ENCODE measurements around the gene CPM. TPM values are rescaled to one million over a fixed set of nuclear protein-coding genes. Genes with fewer than 3 reads are reported as not detected.
"Not testable (repeated sequence)": the region's sequence is repeated elsewhere in the genome, so short reads cannot be mapped to it uniquely, and the experiment has no call there.

Gene CPM
- total RNA-seq, 2 experiments from 2014 or later: 5.8 to 8.0 TPM

DNA sequence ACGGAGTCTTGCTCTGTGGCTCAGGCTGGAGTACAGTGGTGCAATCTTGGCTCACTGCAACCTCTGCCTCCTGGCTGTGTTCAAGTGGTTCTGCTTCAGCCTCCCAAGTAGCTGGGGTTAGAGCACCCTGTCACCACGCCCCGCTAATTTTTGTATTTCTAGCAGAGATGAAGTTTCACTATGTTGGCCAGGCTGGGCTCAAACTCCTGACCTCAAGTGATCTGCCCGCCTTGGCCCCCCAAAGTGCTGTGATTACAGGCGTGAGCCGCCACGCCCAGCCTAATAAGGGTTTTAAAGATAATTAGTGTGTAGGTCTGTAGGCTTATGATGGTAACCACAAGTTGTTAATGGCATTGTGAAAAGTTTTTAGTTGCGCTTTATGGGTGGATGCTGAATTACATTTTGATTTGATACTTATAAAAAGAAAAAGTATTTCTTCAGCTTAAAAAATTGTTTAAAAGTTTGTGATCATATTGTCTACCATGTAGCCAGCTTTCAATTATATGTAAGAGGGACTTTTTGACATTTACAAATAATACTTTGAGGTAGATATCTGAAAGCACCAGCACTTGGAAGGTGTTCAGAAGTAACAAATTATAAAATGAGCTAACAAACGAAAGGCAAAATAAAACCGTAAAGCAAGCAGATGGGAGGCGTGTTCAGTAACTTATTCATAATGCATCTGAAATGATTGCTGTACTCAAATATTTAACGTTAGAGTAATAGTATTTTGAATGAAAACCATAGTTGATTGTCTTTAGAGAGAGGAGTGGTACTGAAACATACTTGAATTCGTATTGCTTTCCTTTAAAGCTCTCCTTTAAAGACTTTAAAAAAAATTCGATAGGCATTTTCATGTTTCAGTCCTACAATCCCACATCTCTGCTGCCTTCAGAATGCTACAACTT is 87.9 kb downstream of the CPM start:
- H3K4me1 Mint-ChIP-seq: no peaks in the 10 kb centered on the region
- no peaks in the 10 kb centered on the region for H3K9me3 Mint-ChIP-seq
- no peak for DNase-seq
- H3K36me3 Mint-ChIP-seq: peaks cover 21% of the 10 kb centered on the region
- H3K4me3 Mint-ChIP-seq: no peak overlapping the region
- H3K27ac Mint-ChIP-seq: no peak overlapping the region
- no peaks in the 10 kb centered on the region for H3K27me3 Mint-ChIP-seq

DNA sequence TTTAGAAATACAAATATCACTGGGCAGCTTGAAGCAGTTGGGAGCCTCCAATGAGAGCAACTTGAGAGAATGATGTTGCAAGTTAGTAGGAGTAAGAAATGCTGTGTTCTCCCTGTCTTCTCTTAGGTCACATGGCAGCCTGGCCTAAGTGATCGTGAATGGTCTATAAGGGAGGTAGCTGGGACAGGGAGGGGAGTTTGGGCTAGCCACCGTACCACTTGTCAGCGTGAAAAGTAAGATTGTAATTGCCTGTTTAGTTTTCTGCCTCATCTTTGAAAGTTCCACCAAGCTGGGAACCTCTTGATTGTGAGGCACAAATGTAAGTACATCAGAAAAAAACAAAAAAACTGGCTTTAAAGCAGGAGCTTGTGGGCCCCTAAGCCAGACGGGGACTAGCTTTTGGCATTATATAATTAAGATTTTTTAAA is 88.6 kb downstream of the CPM start:
- no peak for DNase-seq
- Mint-ChIP-seq H3K27ac (no peak overlapping the region), H3K9me3 (no peaks in the 10 kb centered on the region), H3K4me3 (no peak overlapping the region), H3K27me3 (no peaks in the 10 kb centered on the region), H3K4me1 (no peaks in the 10 kb centered on the region), H3K36me3 (peaks cover 22% of the 10 kb centered on the region)

DNA sequence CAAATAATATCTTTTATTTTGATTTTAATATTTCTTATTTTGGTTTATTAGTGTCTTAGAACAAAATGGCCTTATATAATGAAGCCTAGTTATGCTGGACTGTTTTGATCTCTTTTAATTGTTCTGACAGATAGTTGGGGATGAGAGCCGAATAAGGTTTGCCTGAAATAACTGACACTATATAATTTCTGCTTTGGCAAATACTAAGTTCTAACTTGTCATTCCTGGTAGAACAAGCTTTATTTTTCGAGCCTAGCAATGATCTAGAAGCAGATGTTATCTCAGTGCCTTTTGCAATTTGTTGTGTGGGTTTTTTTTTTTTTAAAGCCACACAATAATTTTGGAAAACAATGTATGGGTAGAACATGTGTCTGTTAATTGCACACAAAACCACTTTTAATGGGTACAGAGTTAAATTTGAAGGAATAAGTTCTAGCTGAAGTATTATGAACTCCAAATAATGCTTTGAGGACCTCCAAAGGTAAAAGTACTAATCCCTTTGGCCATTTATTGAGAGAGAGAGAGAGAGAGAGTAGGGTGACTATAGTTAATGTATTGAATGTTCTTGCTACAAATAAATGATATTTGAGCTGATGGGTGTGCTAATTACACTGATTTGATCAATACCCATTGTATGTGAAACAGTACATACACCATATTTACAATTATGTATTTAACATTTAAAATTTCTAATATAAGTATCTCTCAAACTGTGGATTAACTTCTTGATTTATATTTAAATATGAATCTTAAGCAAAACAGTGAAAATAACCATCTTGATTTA is 90.0 kb downstream of the CPM start:
- Mint-ChIP-seq H3K27me3 (no peaks in the 10 kb centered on the region), H3K27ac (no peak overlapping the region), H3K36me3 (peaks cover 26% of the 10 kb centered on the region), H3K4me1 (no peaks in the 10 kb centered on the region), H3K9me3 (no peaks in the 10 kb centered on the region), H3K4me3 (no peak overlapping the region)
- DNase-seq: no peak

DNA sequence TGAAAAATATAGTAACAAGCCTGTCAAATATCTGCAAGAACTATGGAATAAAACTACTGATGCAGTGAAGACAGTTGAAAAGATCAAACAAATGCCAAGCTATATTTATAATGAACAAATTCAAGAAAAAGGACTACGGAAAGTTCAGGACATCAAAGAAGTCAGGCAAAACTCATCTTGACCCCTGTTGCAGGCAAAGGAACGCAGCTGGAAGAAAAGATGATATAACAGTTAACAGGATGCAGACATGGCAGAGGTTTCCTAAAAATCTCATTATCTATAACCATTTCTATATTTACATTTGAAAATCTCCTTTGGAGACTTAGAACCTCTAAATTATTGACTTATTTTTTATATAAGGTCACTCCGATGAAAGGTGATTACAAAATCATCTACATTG is 90.8 kb downstream of the CPM start:
- H3K4me3 Mint-ChIP-seq: no peak overlapping the region
- H3K9me3 Mint-ChIP-seq: no peaks in the 10 kb centered on the region
- H3K27me3 Mint-ChIP-seq: no peaks in the 10 kb centered on the region
- peaks cover 28% of the 10 kb centered on the region for H3K36me3 Mint-ChIP-seq
- no peak for DNase-seq
- no peak overlapping the region for H3K27ac Mint-ChIP-seq
- no peaks in the 10 kb centered on the region for H3K4me1 Mint-ChIP-seq

DNA sequence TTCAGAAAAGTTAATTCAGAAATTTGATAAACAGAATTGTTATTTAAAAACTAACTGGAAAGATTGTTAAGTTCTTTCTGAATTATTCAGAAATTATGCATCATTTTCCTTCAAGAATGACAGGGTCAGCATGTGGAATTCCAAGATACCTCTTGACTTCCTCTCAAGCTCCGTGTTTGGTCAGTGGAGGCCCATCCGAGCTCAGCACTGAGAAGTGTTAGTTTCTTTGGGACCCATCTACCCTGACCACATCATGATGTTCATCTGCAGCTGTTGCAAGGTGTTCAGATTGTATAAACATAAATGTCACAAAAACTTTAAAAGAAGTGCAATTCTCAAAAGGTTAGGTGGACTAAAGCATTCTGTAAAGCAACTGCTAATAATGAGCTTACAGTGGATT is 91.3 kb downstream of the CPM start:
- H3K27ac Mint-ChIP-seq: no peak overlapping the region
- H3K27me3 Mint-ChIP-seq: no peaks in the 10 kb centered on the region
- H3K4me1 Mint-ChIP-seq: no peaks in the 10 kb centered on the region
- no peaks in the 10 kb centered on the region for H3K9me3 Mint-ChIP-seq
- no peak for DNase-seq
- no peak overlapping the region for H3K4me3 Mint-ChIP-seq
- H3K36me3 Mint-ChIP-seq: peaks cover 28% of the 10 kb centered on the region

DNA sequence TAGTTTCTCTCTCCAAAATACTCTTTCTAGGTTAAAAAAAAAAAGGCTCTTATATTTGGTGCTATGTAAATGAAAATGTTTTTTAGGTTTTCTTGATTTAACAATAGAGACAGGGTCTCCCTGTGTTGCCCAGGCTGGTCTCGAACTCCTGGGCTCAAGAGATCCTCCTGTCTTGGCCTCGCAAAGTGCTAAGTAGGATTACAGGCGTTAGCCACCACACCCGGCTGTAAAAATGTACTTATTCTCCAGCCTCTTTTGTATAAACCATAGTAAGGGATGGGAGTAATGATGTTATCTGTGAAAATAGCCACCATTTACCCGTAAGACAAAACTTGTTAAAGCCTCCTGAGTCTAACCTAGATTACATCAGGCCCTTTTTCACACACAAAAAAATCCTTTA is 91.8 kb downstream of the CPM start:
- not testable (repeated sequence) for H3K9me3 Mint-ChIP-seq, H3K27me3 Mint-ChIP-seq, H3K27ac Mint-ChIP-seq, H3K4me3 Mint-ChIP-seq, DNase-seq, H3K4me1 Mint-ChIP-seq
- peaks cover 31% of the 10 kb centered on the region for H3K36me3 Mint-ChIP-seq

DNA sequence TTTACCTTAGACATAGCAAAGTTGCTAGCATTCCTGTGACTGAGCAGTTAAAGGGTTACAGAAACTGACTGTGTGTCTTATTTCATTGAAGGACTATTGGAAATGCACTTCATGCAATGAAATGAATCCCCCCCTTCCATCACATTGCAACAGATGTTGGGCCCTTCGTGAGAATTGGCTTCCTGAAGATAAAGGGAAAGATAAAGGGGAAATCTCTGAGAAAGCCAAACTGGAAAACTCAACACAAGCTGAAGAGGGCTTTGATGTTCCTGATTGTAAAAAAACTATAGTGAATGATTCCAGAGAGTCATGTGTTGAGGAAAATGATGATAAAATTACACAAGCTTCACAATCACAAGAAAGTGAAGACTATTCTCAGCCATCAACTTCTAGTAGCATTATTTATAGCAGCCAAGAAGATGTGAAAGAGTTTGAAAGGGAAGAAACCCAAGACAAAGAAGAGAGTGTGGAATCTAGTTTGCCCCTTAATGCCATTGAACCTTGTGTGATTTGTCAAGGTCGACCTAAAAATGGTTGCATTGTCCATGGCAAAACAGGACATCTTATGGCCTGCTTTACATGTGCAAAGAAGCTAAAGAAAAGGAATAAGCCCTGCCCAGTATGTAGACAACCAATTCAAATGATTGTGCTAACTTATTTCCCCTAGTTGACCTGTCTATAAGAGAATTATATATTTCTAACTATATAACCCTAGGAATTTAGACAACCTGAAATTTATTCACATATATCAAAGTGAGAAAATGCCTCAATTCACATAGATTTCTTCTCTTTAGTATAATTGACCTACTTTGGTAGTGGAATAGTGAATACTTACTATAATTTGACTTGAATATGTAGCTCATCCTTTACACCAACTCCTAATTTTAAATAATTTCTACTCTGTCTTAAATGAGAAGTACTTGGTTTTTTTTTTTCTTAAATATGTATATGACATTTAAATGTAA is 93.5 kb downstream of the CPM start:
- Mint-ChIP-seq H3K36me3 (peaks cover 32% of the 10 kb centered on the region), H3K9me3 (no peaks in the 10 kb centered on the region), H3K27ac (no peak overlapping the region), H3K4me3 (no peak overlapping the region), H3K4me1 (peaks cover 1% of the 10 kb centered on the region), H3K27me3 (no peaks in the 10 kb centered on the region)
- no peak for DNase-seq

DNA sequence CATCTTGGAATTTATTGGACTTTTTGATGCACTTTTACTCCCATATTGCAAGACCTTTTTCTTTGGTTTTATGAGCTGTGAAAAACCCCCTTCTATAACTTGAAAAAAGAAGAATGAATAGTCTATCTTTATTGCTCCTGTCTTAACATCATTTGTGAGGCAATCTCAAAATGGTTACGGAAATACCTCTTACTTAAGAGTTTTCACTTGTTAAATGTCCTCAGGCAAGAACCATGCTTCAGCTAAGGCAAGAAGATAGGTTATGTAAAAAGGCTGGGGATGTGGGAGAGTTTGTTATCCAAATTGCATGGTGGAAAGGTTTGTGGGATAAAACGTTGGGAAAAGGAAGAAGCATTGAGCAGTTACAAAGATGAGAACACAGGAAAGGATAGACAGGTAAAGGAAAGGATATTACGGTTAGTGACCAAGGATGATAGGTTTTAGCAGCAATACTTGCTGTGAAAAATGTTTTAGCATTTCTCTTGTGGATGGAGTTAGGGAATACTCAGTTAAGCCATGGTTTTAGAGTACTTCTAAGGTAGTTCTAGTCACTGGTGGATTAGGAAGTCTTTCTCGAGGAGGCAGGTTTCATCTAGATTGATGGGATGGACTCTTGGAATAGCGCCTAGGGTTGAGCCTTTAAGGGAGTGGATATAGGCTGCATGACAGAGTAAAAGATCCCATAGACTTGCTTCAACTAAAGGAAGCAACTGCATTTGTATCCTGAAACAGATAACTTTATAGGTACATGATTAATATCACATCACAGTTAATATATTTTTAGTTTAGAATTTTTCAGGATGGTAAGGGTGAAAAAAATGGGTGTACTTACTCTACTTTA is 94.7 kb downstream of the CPM start:
- Mint-ChIP-seq H3K27ac (no peak overlapping the region), H3K9me3 (no peaks in the 10 kb centered on the region), H3K4me1 (peaks cover 1% of the 10 kb centered on the region), H3K27me3 (no peaks in the 10 kb centered on the region), H3K36me3 (peaks cover 31% of the 10 kb centered on the region), H3K4me3 (no peak overlapping the region)
- no peak for DNase-seq

DNA sequence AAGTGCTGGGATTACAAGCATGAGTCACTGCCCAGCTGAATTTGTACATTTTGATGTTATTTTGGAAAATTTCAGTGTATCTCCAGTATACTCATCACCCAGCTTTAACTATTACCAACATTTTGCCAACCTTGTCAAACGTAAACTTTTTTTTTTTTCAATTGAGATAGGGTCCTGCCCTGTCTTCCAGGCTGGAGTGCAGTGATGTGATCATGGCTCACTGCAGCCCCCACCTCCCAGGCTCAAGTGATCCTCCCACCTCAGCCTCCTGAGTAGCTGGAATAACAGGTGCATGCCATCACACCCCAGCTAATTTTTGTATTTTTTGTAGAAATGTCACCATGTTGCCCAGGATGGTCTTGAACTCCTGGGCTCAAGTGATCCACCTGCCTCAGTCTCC is 95.8 kb downstream of the CPM start:
- Mint-ChIP-seq H3K27ac (no peak overlapping the region), H3K4me1 (peaks cover 1% of the 10 kb centered on the region), H3K4me3 (no peak overlapping the region), H3K27me3 (no peaks in the 10 kb centered on the region), H3K9me3 (no peaks in the 10 kb centered on the region), H3K36me3 (peaks cover 31% of the 10 kb centered on the region)
- DNase-seq: no peak

DNA sequence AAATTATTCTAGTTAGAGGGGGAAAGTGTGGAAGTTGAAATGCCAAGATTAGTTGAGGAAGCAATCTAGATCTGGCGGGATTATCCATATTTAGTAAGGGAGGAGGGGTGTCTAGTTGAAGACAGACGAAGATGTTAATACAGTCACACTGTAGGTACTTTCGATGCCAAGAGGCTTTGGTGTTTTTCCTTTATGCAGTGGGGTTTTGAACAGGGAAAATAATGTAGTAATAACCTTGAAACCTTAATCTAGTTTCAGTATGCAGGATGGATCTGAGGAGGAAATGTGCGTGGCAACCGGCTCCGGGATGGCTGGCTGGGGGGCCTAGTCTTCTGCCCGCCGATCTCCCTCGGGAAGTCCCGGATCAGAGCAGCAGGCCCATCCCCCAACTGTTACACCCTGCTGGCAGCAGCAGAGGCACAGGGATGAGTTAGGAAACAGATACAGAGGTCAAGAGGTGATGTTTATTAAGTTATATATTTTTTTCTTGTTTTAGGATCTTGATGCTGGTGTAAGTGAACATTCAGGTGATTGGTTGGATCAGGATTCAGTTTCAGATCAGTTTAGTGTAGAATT is 97.5 kb downstream of the CPM start:
- peaks cover 2% of the 10 kb centered on the region for H3K4me1 Mint-ChIP-seq
- no peaks in the 10 kb centered on the region for H3K27me3 Mint-ChIP-seq
- no peak overlapping the region for H3K27ac Mint-ChIP-seq
- no peaks in the 10 kb centered on the region for H3K9me3 Mint-ChIP-seq
- DNase-seq: no peak
- H3K4me3 Mint-ChIP-seq: no peak overlapping the region
- peaks cover 30% of the 10 kb centered on the region for H3K36me3 Mint-ChIP-seq

DNA sequence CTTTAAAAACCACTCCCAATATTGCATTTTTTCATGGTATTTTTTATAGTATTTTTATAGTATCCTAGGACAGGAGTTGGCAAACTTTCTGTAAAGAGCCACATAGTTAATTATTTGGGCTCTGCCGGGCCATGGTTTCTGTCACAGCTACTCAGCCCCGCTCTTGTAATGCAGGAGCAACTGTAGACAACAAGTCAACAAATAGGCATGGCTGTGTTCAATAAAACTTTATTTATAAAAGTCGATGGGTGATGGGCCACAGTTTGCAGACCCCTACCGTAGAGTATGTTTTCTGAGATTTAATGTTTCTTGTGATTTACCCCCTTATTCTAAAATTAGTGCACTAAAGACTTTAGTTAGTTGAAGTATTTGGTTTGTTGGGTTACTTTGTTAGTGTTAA is 99.5 kb downstream of the CPM start:
- no peak overlapping the region for H3K4me3 Mint-ChIP-seq
- no peaks in the 10 kb centered on the region for H3K9me3 Mint-ChIP-seq
- H3K36me3 Mint-ChIP-seq: peaks cover 33% of the 10 kb centered on the region
- H3K4me1 Mint-ChIP-seq: peaks cover 7% of the 10 kb centered on the region
- no peak for DNase-seq
- H3K27ac Mint-ChIP-seq: no peak overlapping the region
- no peaks in the 10 kb centered on the region for H3K27me3 Mint-ChIP-seq

DNA sequence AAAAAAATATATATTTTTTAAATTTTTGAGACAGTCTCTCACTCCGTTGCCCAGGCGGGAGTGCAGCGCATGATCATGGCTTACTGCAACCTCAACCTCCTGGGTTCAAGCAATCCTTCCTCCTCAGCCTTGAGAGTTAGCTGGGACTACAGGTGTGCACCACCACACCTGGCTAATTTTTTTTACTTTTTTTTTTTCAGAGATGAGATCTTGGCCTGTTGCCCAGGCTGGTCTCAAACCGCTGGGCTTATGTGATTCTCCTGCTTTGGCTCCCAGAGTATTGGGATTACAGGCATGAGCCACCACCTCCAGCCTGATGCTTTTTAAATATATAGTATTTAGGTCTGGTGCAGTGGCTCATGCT is 100.5 kb downstream of the CPM start:
- Mint-ChIP-seq H3K9me3 (no peaks in the 10 kb centered on the region), H3K4me3 (no peak overlapping the region), H3K4me1 (peaks cover 7% of the 10 kb centered on the region), H3K36me3 (peaks cover 28% of the 10 kb centered on the region), H3K27ac (no peak overlapping the region), H3K27me3 (no peaks in the 10 kb centered on the region)
- no peak for DNase-seq

DNA sequence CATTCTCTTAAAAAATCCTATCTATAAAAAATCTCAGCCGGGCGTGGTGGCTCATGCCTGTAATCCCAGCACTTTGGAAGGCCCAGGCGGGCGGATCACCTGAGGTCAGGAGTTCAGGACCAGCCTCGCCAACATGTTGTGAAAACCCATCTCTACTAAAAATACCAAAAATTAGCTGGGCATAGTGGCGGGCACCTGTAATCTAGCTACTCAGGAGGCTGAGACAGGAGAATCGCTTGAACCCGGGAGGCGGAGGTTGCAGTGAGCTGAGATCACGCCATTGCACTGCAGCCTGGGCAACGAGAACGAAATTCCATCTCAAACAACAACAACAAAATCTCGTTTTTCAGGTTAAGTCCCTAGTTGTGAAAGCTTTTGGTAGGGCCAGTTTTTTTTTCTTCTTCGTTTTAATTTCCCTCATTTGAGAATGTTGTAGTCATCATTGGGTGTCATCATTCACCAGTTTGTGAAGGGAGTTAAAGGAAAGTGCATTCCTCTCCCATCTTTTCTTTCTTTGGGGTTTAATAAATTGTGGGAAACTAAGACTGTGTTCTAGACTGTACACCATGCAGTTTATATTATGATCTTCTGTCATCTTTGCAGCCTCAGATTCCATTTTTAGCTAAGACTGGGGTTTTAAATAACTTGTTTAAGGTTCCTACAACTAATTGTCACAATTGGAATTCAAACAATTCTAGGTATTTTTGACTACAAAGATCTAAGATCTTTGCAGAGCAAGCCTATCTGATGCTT is 101.0 kb downstream of the CPM start:
- peaks cover 31% of the 10 kb centered on the region for H3K36me3 Mint-ChIP-seq
- H3K4me1 Mint-ChIP-seq: peaks cover 13% of the 10 kb centered on the region
- no peak overlapping the region for H3K4me3 Mint-ChIP-seq
- DNase-seq: no peak
- H3K9me3 Mint-ChIP-seq: no peaks in the 10 kb centered on the region
- H3K27ac Mint-ChIP-seq: no peak overlapping the region
- H3K27me3 Mint-ChIP-seq: no peaks in the 10 kb centered on the region
